MM.1S (cell line): ENCODE measurements around the gene KRT9.
"Not testable (repeated sequence)": the region's sequence is repeated elsewhere in the genome, so short reads cannot be mapped to it uniquely, and the experiment has no call there.

ENCODE experiments used
- DNase-seq: peaks from one replicate; pipeline ENCODE4 v3.0.0-alpha.2; 2015
- H2AFZ ChIP-seq: fragments of 300-600 bp; sonication (generic); 2 replicates; pipeline ENCODE4 v1.6.0; 2016; ENCODE audit warnings: antibody characterized with exemption, low read length
- H3F3A ChIP-seq: fragments of 300-600 bp; sonication (generic); 2 replicates; pipeline ENCODE4 v1.6.1; 2016; ENCODE audit warnings: mild to moderate bottlenecking, antibody characterized with exemption, low read length, moderate library complexity, mixed read lengths; ENCODE audit not compliant: insufficient read depth
- H3K27ac ChIP-seq: fragments of 300-600 bp; sonication (generic); 2 replicates; pipeline ENCODE4 v1.5.1; 2016; ENCODE audit warnings: mild to moderate bottlenecking, low read length
- H3K27me3 ChIP-seq: fragments of 300-600 bp; sonication (generic); replicated peaks from 2 replicates; pipeline ENCODE4 v1.6.0; 2016; ENCODE audit warnings: low read length; ENCODE audit not compliant: insufficient read depth
- H3K36me3 ChIP-seq: fragments of 300-600 bp; sonication (generic); replicated peaks from 2 replicates; pipeline ENCODE4 v1.6.1; 2016; ENCODE audit warnings: mild to moderate bottlenecking, low read length, mixed read lengths; ENCODE audit not compliant: insufficient read depth
- H3K4me1 ChIP-seq: fragments of 300-600 bp; sonication (generic); 2 replicates; pipeline ENCODE4 v1.6.1; 2016; ENCODE audit warnings: low read length, mixed read lengths
- H3K4me2 ChIP-seq: fragments of 300-600 bp; sonication (generic); 2 replicates; pipeline ENCODE4 v1.6.0; 2016; ENCODE audit warnings: low read depth, low read length
- H3K4me3 ChIP-seq: fragments of 300-600 bp; sonication (generic); 2 replicates; pipeline ENCODE4 v1.5.1; 2016; ENCODE audit warnings: low read length, mixed read lengths
- H3K79me2 ChIP-seq: fragments of 300-600 bp; sonication (generic); 2 replicates; pipeline ENCODE4 v1.6.1; 2016; ENCODE audit warnings: mixed run types, low read length, mixed read lengths
- H3K9ac ChIP-seq: fragments of 300-600 bp; sonication (generic); 2 replicates; pipeline ENCODE4 v1.6.1; 2016; ENCODE audit warnings: low read length, mixed read lengths
- H3K9me2 ChIP-seq: fragments of 300-600 bp; sonication (generic); replicated peaks from 2 replicates; pipeline ENCODE4 v1.6.1; 2016; ENCODE audit warnings: mild to moderate bottlenecking, low read length, mixed read lengths; ENCODE audit not compliant: insufficient read depth
- H3K9me3 ChIP-seq: fragments of 300-600 bp; sonication (generic); replicated peaks from 2 replicates; pipeline ENCODE4 v1.6.1; 2016; ENCODE audit warnings: mild to moderate bottlenecking, low read length, mixed read lengths; ENCODE audit not compliant: insufficient read depth
- H4K20me1 ChIP-seq: fragments of 300-600 bp; sonication (generic); 2 replicates; pipeline ENCODE4 v1.6.1; 2016; ENCODE audit warnings: mild to moderate bottlenecking, low read length, moderate library complexity, mixed read lengths; ENCODE audit not compliant: insufficient read depth
- EZH2 ChIP-seq: fragments of 300-600 bp; sonication (generic); optimal IDR thresholded peaks from 2 replicates; pipeline ENCODE3; 2017; ENCODE audit warnings: low read depth, mild to moderate bottlenecking, antibody characterized with exemption, low read length, mixed read lengths
- EZH2phosphoT487 ChIP-seq: fragments of 300-600 bp; sonication (generic); IDR thresholded peaks from 2 replicates; pipeline ENCODE4 v1.6.1; 2018; ENCODE audit warnings: antibody characterized with exemption, low read length
- TF ChIP-seq, protein P1 (sequence below): fragments of 300-600 bp; sonication (generic); IDR thresholded peaks from 2 replicates; pipeline ENCODE4 v1.5.1; 2016; ENCODE audit warnings: antibody characterized with exemption, low read length, mixed read lengths

The KRT9 gene

GRCh38 chr17:41579484-41580243 is 7.8 kb upstream of the KRT9 start:
- Histone ChIP-seq H4K20me1 (no peaks in the 10 kb centered on the region), H3K9me2 (no peaks in the 10 kb centered on the region), H3K9me3 (no peaks in the 10 kb centered on the region), H3K36me3 (no peaks in the 10 kb centered on the region), H3K9ac (peak overlapping the region; percentile 36; the same call in 1 of the 2 replicates), H2AFZ (peak overlapping the region; percentile 89), H3F3A (no peaks in the 10 kb centered on the region), H3K4me3 (peak overlapping the region; percentile 60), H3K79me2 (no peaks in the 10 kb centered on the region), H3K27me3 (peaks cover 9% of the 10 kb centered on the region; the same call in 1 of the 2 replicates), H3K4me1 (0 out of 2 replicates have a peak, but pooled peaks cover 5% of the 10 kb centered on the region), H3K27ac (no peak overlapping the region), H3K4me2 (peak overlapping the region; percentile 97)
- DNase-seq = peak; percentile 89
- TF ChIP-seq, protein P1, sequence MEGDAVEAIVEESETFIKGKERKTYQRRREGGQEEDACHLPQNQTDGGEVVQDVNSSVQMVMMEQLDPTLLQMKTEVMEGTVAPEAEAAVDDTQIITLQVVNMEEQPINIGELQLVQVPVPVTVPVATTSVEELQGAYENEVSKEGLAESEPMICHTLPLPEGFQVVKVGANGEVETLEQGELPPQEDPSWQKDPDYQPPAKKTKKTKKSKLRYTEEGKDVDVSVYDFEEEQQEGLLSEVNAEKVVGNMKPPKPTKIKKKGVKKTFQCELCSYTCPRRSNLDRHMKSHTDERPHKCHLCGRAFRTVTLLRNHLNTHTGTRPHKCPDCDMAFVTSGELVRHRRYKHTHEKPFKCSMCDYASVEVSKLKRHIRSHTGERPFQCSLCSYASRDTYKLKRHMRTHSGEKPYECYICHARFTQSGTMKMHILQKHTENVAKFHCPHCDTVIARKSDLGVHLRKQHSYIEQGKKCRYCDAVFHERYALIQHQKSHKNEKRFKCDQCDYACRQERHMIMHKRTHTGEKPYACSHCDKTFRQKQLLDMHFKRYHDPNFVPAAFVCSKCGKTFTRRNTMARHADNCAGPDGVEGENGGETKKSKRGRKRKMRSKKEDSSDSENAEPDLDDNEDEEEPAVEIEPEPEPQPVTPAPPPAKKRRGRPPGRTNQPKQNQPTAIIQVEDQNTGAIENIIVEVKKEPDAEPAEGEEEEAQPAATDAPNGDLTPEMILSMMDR = peak; percentile 89
- no peak for TF ChIP-seq EZH2phosphoT487

DNA sequence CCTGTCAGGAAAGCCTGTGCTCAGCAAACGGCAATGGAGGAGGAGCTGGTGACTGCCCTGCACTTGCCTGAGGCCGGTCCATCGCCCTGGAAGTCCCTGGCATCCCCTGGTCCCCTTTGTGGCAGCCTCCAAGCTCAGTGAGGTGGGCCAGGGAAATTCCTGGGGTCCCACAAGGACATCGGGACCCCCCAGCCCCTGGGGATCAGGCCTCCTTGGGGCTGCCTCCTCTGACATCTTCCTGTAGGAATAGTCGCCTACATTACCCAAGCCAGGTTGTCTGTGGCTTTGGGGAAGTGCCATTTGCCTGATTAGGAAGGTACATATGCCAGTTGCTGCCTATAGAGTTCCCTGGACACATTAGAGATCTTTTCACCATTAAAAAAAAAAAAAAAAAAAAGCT is 7.1 kb upstream of the KRT9 start:
- Histone ChIP-seq H3K9ac (peak overlapping the region; percentile 36; the same call in 1 of the 2 replicates), H3K4me3 (peak overlapping the region; percentile 60; the same call in 1 of the 2 replicates), H3K79me2 (no peaks in the 10 kb centered on the region), H3K4me1 (0 out of 2 replicates have a peak, but pooled peaks cover 5% of the 10 kb centered on the region), H3K4me2 (peak overlapping the region; percentile 97), H3F3A (no peaks in the 10 kb centered on the region), H3K27me3 (peaks cover 9% of the 10 kb centered on the region; the same call in 1 of the 2 replicates), H3K36me3 (no peaks in the 10 kb centered on the region), H4K20me1 (no peaks in the 10 kb centered on the region), H3K9me3 (no peaks in the 10 kb centered on the region), H3K27ac (no peak overlapping the region), H2AFZ (no peak overlapping the region), H3K9me2 (no peaks in the 10 kb centered on the region)
- no peak for TF ChIP-seq EZH2
- TF ChIP-seq EZH2phosphoT487 = no peak
- TF ChIP-seq, protein P1 = no peak
- DNase-seq = no peak

- no peak overlapping the region for H3K27ac ChIP-seq
- no peak overlapping the region for H3K4me3 ChIP-seq
- TF ChIP-seq, protein P1 = no peak
- no peak for TF ChIP-seq EZH2phosphoT487
- TF ChIP-seq EZH2 = no peak
- no peaks in the 10 kb centered on the region for H3K79me2 ChIP-seq
- no peaks in the 10 kb centered on the region for H3K9me2 ChIP-seq
- DNase-seq = no peak
- H4K20me1 ChIP-seq = no peaks in the 10 kb centered on the region
- no peak overlapping the region for H2AFZ ChIP-seq
- H3K4me1 ChIP-seq = 0 out of 2 replicates have a peak, but pooled peaks cover 5% of the 10 kb centered on the region
- no peaks in the 10 kb centered on the region for H3K36me3 ChIP-seq
- no peaks in the 10 kb centered on the region for H3F3A ChIP-seq
- H3K9me3 ChIP-seq = no peaks in the 10 kb centered on the region
- H3K4me2 ChIP-seq = no peak overlapping the region
- peaks cover 10% of the 10 kb centered on the region; the same call in 1 of the 2 replicates for H3K27me3 ChIP-seq
- H3K9ac ChIP-seq = no peak overlapping the region
Observed at GRCh38 chr17:41578538-41578937, 6.7 kb upstream of the KRT9 start.

GRCh38 chr17:41576740-41577139 is 4.9 kb upstream of the KRT9 start:
- H3K4me1 ChIP-seq, H3K9me3 ChIP-seq, H3K9me2 ChIP-seq, H3K4me2 ChIP-seq, H4K20me1 ChIP-seq, H3K27ac ChIP-seq, H3K4me3 ChIP-seq, H2AFZ ChIP-seq, H3F3A ChIP-seq, DNase-seq, H3K79me2 ChIP-seq, H3K36me3 ChIP-seq, H3K9ac ChIP-seq: not testable (repeated sequence)
- peaks cover 28% of the 10 kb centered on the region for H3K27me3 ChIP-seq
